Measurements from ENCODE around the gene ATP8B3. TPM values are rescaled to one million over a fixed set of nuclear protein-coding genes. Genes with fewer than 3 reads are reported as not detected.

Gene ATP8B3
- total RNA-seq, 1 donor from 2014 or later: 1.1 TPM

- H3K4me1 Mint-ChIP-seq: peaks cover 18% of the 10 kb centered on the region
- H3K4me3 Mint-ChIP-seq: peak overlapping the region; percentile 86
- H3K27me3 Mint-ChIP-seq (ENCODE audit: low read depth): peaks cover 25% of the 10 kb centered on the region
- DNase-seq (ENCODE audit: low read depth, low spot score): no peak
- no peaks in the 10 kb centered on the region for H3K9me3 Mint-ChIP-seq
- no peak overlapping the region for H3K27ac Mint-ChIP-seq (ENCODE audit: unreplicated experiment)
- no peak for TF ChIP-seq CTCF (conservative IDR thresholded peaks at IDR 0.05)
- H3K36me3 Mint-ChIP-seq (ENCODE audit: low read depth): no peaks in the 10 kb centered on the region
Measured at GRCh38 chr19:1859331-1859781, 47.3 kb upstream of the ATP8B3 start.

GRCh38 chr19:1858412-1859081 is 46.5 kb upstream of the ATP8B3 start:
- Mint-ChIP-seq H3K9me3 (no peaks in the 10 kb centered on the region), H3K36me3 (ENCODE audit: low read depth) (no peaks in the 10 kb centered on the region), H3K27ac (ENCODE audit: unreplicated experiment) (no peak overlapping the region), H3K27me3 (ENCODE audit: low read depth) (peaks cover 25% of the 10 kb centered on the region), H3K4me1 (peaks cover 19% of the 10 kb centered on the region), H3K4me3 (peak overlapping the region; percentile 44)
- no peak for DNase-seq (ENCODE audit: low read depth, low spot score)
- no peak for TF ChIP-seq CTCF (conservative IDR thresholded peaks at IDR 0.05)

- Mint-ChIP-seq H3K4me3 (peak overlapping the region; percentile 47), H3K36me3 (ENCODE audit: low read depth) (no peaks in the 10 kb centered on the region)
Measured at GRCh38 chr19:1857648-1858326, 45.7 kb upstream of the ATP8B3 start.

GRCh38 chr19:1856698-1857603 is 44.9 kb upstream of the ATP8B3 start:
- no peak for TF ChIP-seq CTCF (conservative IDR thresholded peaks at IDR 0.05)
- H3K4me3 Mint-ChIP-seq: no peak overlapping the region
- no peak overlapping the region for H3K27ac Mint-ChIP-seq (ENCODE audit: unreplicated experiment)
- no peaks in the 10 kb centered on the region for H3K36me3 Mint-ChIP-seq (ENCODE audit: low read depth)
- no peak for DNase-seq (ENCODE audit: low read depth, low spot score)
- H3K9me3 Mint-ChIP-seq: no peaks in the 10 kb centered on the region
- peaks cover 18% of the 10 kb centered on the region for H3K4me1 Mint-ChIP-seq
- peaks cover 19% of the 10 kb centered on the region for H3K27me3 Mint-ChIP-seq (ENCODE audit: low read depth)

More at GRCh38 chr19:1857648-1858326, 45.7 kb upstream of the ATP8B3 start:
- Mint-ChIP-seq H3K4me1 (peaks cover 22% of the 10 kb centered on the region), H3K9me3 (no peaks in the 10 kb centered on the region), H3K27me3 (ENCODE audit: low read depth) (peaks cover 25% of the 10 kb centered on the region), H3K27ac (ENCODE audit: unreplicated experiment) (no peak overlapping the region)
- no peak for DNase-seq (ENCODE audit: low read depth, low spot score)
- no peak for TF ChIP-seq CTCF (conservative IDR thresholded peaks at IDR 0.05)

- Mint-ChIP-seq H3K27ac (ENCODE audit: unreplicated experiment) (no peak overlapping the region), H3K27me3 (ENCODE audit: low read depth) (peaks cover 12% of the 10 kb centered on the region), H3K4me1 (peaks cover 12% of the 10 kb centered on the region), H3K9me3 (no peaks in the 10 kb centered on the region), H3K36me3 (ENCODE audit: low read depth) (no peaks in the 10 kb centered on the region), H3K4me3 (peak overlapping the region; percentile 15)
- no peak for DNase-seq (ENCODE audit: low read depth, low spot score)
- TF ChIP-seq CTCF (conservative IDR thresholded peaks at IDR 0.05): no peak
Measured at GRCh38 chr19:1856345-1856697, 44.2 kb upstream of the ATP8B3 start.
